GM19238 (cell line): ENCODE results near the gene COA6.

Source experiments
- DNase-seq: peaks from one replicate; pipeline ENCODE4 v3.0.0; 2011; ENCODE audit warnings: low spot score; ENCODE audit not compliant: insufficient read length

COA6 gene

GRCh38 chr1:234409328-234409727 lies 36.1 kb downstream of the COA6 start:
- DNase-seq = no peak

GRCh38 chr1:234412830-234413229 lies 39.6 kb downstream of the COA6 start:
- no peak for DNase-seq

GRCh38 chr1:234413485-234413884 lies 40.2 kb downstream of the COA6 start:
- no peak for DNase-seq

- no peak for DNase-seq
Measured at GRCh38 chr1:234413990-234414389, 40.7 kb downstream of the COA6 start.

- DNase-seq = no peak
Measured at GRCh38 chr1:234427950-234428646, 54.8 kb downstream of the COA6 start.

GRCh38 chr1:234429434-234429806 lies 56.2 kb downstream of the COA6 start:
- no peak for DNase-seq

- no peak for DNase-seq
Measured at GRCh38 chr1:234430691-234431090, 57.4 kb downstream of the COA6 start.

GRCh38 chr1:234431255-234431654 lies 58.0 kb downstream of the COA6 start:
- no peak for DNase-seq

GRCh38 chr1:234433563-234434285 lies 60.5 kb downstream of the COA6 start:
- no peak for DNase-seq
